Subcutaneous adipose tissue (tissue), 4 donors: ENCODE results near the gene TIPIN. TPM values are rescaled to one million over a fixed set of nuclear protein-coding genes. Genes with fewer than 3 reads are reported as not detected.

ENCODE experiments used
- total RNA-seq, 4 donors: library from RNA; depleted of rRNA; stranded (reverse); fragments of >200 nt; gene quantifications; one replicate each; pipeline ENCODE4 v1.1.0, GENCODE V29; 2016
- TF ChIP-seq, protein P1 (sequence below): fragments of 450-650 bp; IDR thresholded peaks from one replicate; pipeline ENCODE4 v1.5.1; 2016; ENCODE audit warnings: low read depth, mild to moderate bottlenecking, control low read depth, antibody characterized with exemption, moderate library complexity

Gene TIPIN
- total RNA-seq, 4 donors from 2014 or later = 2.2 to 11.6 (median 7.1) TPM

GRCh38 chr15:66374179-66374578 lies 17.7 kb upstream of the TIPIN start:
- TF ChIP-seq, protein P1, sequence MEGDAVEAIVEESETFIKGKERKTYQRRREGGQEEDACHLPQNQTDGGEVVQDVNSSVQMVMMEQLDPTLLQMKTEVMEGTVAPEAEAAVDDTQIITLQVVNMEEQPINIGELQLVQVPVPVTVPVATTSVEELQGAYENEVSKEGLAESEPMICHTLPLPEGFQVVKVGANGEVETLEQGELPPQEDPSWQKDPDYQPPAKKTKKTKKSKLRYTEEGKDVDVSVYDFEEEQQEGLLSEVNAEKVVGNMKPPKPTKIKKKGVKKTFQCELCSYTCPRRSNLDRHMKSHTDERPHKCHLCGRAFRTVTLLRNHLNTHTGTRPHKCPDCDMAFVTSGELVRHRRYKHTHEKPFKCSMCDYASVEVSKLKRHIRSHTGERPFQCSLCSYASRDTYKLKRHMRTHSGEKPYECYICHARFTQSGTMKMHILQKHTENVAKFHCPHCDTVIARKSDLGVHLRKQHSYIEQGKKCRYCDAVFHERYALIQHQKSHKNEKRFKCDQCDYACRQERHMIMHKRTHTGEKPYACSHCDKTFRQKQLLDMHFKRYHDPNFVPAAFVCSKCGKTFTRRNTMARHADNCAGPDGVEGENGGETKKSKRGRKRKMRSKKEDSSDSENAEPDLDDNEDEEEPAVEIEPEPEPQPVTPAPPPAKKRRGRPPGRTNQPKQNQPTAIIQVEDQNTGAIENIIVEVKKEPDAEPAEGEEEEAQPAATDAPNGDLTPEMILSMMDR = no peak

DNA sequence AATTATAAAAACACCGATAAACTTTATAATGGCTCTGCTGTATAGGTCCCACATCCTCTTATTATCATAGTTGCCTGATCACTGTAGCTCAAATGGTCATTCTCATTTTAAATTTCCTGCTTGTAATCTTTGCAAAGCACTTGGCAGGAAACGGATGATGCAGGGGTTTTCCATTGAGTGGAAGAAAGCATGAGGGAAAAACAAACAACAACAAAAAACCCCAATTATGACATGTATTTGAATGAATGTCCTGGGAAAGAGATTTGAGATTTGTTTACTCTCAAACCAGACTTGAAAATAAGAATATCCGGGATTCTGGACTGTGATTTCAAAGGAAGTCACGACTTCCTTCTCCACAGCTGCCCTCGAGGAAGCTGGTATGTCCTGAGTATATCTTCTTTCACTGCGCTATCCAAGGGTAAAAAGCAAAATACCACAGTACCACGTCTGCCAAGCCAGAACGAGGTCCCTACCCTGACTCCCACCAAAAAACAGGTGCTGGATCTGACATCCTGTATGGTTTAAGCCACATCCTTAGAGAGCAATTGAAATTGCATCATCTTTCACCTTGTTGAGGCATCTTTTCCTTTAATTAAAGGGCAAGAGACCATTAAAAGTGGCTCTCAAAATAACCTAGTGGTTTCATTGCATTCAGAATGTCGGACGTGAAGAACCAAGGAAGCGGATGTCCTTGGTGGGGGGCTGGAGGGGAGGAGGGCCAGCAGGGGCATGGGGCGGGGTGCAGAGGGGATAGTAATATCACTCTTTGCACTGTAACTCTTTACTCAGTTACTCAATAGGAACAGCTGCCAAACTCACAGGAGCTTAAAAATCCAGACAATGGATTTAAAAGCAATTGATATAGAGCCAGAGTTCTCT lies 13.5 kb upstream of the TIPIN start:
- TF ChIP-seq, protein P1 = no peak

GRCh38 chr15:66364944-66365528 lies 8.6 kb upstream of the TIPIN start:
- TF ChIP-seq, protein P1 = no peak

- TF ChIP-seq, protein P1 = no peak
These were observed 6.3 kb upstream of the TIPIN start for GRCh38 chr15:66362776-66363175.

GRCh38 chr15:66359740-66360139 lies 3.3 kb upstream of the TIPIN start:
- TF ChIP-seq, protein P1 = no peak

DNA sequence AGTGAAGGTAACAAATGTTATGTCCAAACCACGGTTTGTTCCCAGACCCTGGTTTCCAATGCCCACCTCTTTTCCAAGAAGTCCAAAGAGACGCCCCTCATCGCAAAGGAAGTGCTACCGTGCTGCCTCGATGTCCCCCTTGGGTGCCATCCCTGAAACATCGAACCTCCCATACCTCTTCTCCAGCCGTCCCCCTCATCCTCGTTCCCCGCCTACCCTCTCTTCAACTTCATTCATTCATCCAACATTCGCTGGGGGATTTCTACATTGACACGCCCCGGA lies 467 bp downstream of the TIPIN start:
- TF ChIP-seq, protein P1 = no peak

GRCh38 chr15:66328771-66329170 lies 27.7 kb downstream of the TIPIN start:
- TF ChIP-seq, protein P1 = no peak
